MCF 10A (cell line): ENCODE results near the gene PLCD3. TPM values are rescaled to one million over a fixed set of nuclear protein-coding genes. Genes with fewer than 3 reads are reported as not detected.

Experiments
- BruUV-seq: library from RNA; stranded (reverse); fragments of 400-500 nt; replicated peaks from 2 replicates; lab custom pipeline; 2021; lab: Mats Ljungman, UMichigan
- CTCF ChIA-PET: fragments of 300-600 bp; sonication (Branson Sonifier 250); formaldehyde crosslinking; extraction: SDS; loops from one replicate; lab custom pipeline; 2021; ENCODE audit warnings: antibody characterized with exemption, inconsistent platforms; lab: Yijun Ruan, JAX
- POLR2A ChIA-PET: fragments of 300-600, 350-650 bp; sonication (Branson Sonifier 250); formaldehyde crosslinking; extraction: SDS; loops from one replicate; lab custom pipeline; 2020; ENCODE audit warnings: antibody characterized with exemption, inconsistent platforms; lab: Yijun Ruan, JAX
- DNase-seq: peaks from one replicate; pipeline ENCODE4 v3.0.0-alpha.2; 2018; ENCODE audit not compliant: unreplicated experiment
- H3K27ac Mint-ChIP-seq: one replicate; pipeline ENCODE4 v1.8.0; 2022; ENCODE audit warnings: mild to moderate bottlenecking, low read depth, mixed read lengths; ENCODE audit not compliant: unreplicated experiment
- H3K27me3 Mint-ChIP-seq: one replicate; pipeline ENCODE4 v1.8.0; 2022; ENCODE audit warnings: mixed read lengths; ENCODE audit not compliant: insufficient read depth, unreplicated experiment
- H3K36me3 Mint-ChIP-seq: one replicate; pipeline ENCODE4 v1.8.0; 2022; ENCODE audit warnings: mild to moderate bottlenecking, moderate library complexity, mixed read lengths; ENCODE audit not compliant: insufficient read depth, unreplicated experiment
- H3K4me1 Mint-ChIP-seq: one replicate; pipeline ENCODE4 v1.8.0; 2022; ENCODE audit warnings: mixed read lengths; ENCODE audit not compliant: insufficient read depth, unreplicated experiment
- H3K4me3 Mint-ChIP-seq: one replicate; pipeline ENCODE4 v1.8.0; 2022; ENCODE audit warnings: mild to moderate bottlenecking, moderate library complexity, mixed read lengths; ENCODE audit not compliant: unreplicated experiment
- H3K9me3 Mint-ChIP-seq: one replicate; pipeline ENCODE4 v1.8.0; 2022; ENCODE audit warnings: mixed read lengths; ENCODE audit not compliant: unreplicated experiment
- intact Hi-C: fragments of 100-400 bp; cut with micrococcal nuclease; formaldehyde crosslinking; loops from 2 replicates; pipeline ENCODE4 v1.14.1; 2022
- total RNA-seq: library from RNA; stranded (reverse); gene quantifications from 2 replicates; pipeline ENCODE4 v1.2.3, GENCODE V29; 2022
- TF ChIP-seq, protein P1 (sequence below): fragments of 200-600 bp; IDR thresholded peaks from one replicate; pipeline ENCODE4 v1.8.0; 2022; ENCODE audit warnings: antibody characterized with exemption, mild to moderate bottlenecking; ENCODE audit not compliant: unreplicated experiment

Gene PLCD3
- total RNA-seq, 1 experiment from 2014 or later, result 69.7 TPM

DNA sequence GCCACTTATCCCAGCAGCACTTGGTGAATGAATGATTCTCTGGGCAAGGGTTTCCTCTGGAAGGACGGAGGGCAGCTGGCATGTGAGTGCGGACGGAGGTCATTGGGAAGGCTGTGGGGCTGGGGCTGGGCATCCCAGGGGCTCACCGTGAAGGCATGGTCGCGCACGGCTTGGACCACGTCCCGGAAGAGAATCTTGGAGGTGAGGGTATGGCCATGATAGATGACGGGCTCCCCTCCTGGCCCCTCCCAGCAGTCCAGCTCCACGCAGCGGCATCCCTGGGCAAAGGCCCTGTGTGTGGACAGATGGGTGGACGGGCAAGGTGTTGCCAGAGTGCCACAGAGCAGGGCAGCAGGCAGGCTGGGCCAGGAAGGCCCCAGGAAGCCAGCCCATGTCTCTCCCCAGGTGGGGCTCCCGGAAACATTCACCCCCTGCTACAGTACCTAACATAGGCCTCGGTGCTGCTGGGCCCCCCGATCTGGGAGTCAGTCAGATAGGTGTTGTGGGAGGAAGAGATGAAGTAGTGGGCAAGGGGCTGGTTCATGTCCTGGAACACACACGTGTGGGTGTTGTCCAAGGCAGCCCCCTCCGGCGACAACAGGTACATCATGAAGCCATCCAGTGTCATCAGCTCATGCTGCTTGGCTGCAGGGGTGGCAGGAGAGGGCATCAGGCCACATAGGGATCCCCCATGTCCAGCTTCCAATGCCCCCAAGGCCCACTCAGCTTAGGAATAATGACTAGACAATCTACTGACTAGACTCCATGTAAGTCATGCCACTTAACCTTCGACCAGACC is 14.3 kb downstream of the PLCD3 start:
- intact Hi-C loops, result no loop called here
- no peak overlapping the region for H3K4me3 Mint-ChIP-seq
- BruUV-seq, result no TSS peak
- POLR2A ChIA-PET, result interaction anchor here (0.6 to 2.8 kb wide), 5 partner anchors 9 to 1162 kb away, joined by 3 to 13 read pairs (median 9); no protein-coding TSS in a partner anchor
- H3K4me1 Mint-ChIP-seq, result peaks cover 13% of the 10 kb centered on the region
- TF ChIP-seq, protein P1, sequence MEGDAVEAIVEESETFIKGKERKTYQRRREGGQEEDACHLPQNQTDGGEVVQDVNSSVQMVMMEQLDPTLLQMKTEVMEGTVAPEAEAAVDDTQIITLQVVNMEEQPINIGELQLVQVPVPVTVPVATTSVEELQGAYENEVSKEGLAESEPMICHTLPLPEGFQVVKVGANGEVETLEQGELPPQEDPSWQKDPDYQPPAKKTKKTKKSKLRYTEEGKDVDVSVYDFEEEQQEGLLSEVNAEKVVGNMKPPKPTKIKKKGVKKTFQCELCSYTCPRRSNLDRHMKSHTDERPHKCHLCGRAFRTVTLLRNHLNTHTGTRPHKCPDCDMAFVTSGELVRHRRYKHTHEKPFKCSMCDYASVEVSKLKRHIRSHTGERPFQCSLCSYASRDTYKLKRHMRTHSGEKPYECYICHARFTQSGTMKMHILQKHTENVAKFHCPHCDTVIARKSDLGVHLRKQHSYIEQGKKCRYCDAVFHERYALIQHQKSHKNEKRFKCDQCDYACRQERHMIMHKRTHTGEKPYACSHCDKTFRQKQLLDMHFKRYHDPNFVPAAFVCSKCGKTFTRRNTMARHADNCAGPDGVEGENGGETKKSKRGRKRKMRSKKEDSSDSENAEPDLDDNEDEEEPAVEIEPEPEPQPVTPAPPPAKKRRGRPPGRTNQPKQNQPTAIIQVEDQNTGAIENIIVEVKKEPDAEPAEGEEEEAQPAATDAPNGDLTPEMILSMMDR, result no peak
- no peaks in the 10 kb centered on the region for H3K9me3 Mint-ChIP-seq
- no peaks in the 10 kb centered on the region for H3K27me3 Mint-ChIP-seq
- peaks cover 43% of the 10 kb centered on the region for H3K36me3 Mint-ChIP-seq
- CTCF ChIA-PET, result interaction anchor here (0.6 to 1.9 kb wide), 7 partner anchors 8 to 339 kb away, joined by 3 to 9 read pairs (median 3); partner anchors contain the start of gene ACBD4
- DNase-seq, result no peak
- H3K27ac Mint-ChIP-seq, result no peak overlapping the region

DNA sequence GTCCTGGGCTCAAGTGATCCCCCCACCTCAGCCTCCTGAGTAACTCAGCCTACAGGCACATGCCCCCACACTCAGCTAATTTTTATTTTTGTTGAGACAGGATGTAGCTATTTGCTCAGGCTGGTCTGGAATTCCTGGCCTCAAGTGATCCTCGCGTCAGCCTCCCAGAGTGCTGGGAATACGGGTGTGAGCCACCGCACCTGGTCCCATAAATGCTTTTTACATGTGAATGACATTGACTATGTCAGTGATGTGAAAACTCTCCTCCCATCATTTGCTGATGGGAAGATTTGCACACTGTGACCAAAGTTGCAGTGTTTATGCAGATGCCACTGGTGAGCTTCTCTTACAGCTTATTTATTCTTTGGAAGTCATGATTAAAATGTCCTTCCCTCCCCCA is 15.0 kb downstream of the PLCD3 start:
- ChIA-PET POLR2A (interaction anchor here (0.5 to 2.8 kb wide), 6 partner anchors 9 to 1161 kb away, joined by 3 to 13 read pairs (median 6); no protein-coding TSS in a partner anchor), CTCF (interaction anchor here (1.1 to 1.9 kb wide), 4 partner anchors 9 to 338 kb away, joined by 3 to 9 read pairs (median 6); no protein-coding TSS in a partner anchor)
- H3K9me3 Mint-ChIP-seq, result no peaks in the 10 kb centered on the region
- peaks cover 6% of the 10 kb centered on the region for H3K4me1 Mint-ChIP-seq
- no peak for DNase-seq
- TF ChIP-seq, protein P1, result no peak
- no peaks in the 10 kb centered on the region for H3K27me3 Mint-ChIP-seq
- intact Hi-C loops, result no loop called here
- BruUV-seq, result no TSS peak
- peaks cover 42% of the 10 kb centered on the region for H3K36me3 Mint-ChIP-seq
- H3K4me3 Mint-ChIP-seq, result no peak overlapping the region
- no peak overlapping the region for H3K27ac Mint-ChIP-seq

DNA sequence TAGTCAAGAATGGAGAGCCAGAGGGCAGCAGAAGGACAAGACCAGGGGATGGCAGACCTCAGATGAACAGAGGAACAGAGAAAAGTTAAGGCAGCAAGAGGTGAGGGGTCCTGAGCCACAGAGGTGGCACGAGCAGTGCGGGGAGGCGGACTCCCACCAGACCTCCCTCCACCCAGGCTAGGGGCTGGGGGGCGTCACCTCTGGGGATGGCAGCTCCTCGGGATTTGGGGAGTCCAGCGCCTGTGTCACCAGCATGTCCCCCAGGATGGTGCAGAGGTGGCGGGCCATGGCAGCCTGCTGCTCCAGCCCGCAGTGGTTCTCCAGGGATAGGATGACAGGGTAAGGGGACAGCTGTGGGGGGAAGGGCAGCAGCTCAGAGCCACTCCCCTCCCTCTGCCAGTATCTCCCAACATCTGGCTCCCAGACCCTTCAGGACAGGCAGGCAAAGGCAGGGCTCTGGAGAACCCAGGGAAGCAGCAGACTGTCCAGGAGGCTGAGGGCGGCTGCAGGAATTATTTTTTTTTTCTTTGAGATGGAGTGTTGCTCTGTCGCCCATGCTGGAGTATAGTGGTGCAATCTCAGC is 15.8 kb downstream of the PLCD3 start:
- ChIA-PET POLR2A (interaction anchor here (0.8 to 2.8 kb wide), 5 partner anchors 8 to 14 kb away, joined by 3 to 13 read pairs (median 9); no protein-coding TSS in a partner anchor), CTCF (interaction anchor here (0.6 to 1.9 kb wide), 4 partner anchors 8 to 46 kb away, joined by 4 to 14 read pairs (median 8); partner anchors contain the start of gene ACBD4)
- Mint-ChIP-seq H3K36me3 (peaks cover 47% of the 10 kb centered on the region), H3K27me3 (no peaks in the 10 kb centered on the region), H3K4me3 (no peak overlapping the region), H3K4me1 (no peaks in the 10 kb centered on the region), H3K9me3 (no peaks in the 10 kb centered on the region), H3K27ac (no peak overlapping the region)
- TF ChIP-seq, protein P1, result no peak
- no TSS peak for BruUV-seq
- no peak for DNase-seq
- intact Hi-C loops, result no loop called here

DNA sequence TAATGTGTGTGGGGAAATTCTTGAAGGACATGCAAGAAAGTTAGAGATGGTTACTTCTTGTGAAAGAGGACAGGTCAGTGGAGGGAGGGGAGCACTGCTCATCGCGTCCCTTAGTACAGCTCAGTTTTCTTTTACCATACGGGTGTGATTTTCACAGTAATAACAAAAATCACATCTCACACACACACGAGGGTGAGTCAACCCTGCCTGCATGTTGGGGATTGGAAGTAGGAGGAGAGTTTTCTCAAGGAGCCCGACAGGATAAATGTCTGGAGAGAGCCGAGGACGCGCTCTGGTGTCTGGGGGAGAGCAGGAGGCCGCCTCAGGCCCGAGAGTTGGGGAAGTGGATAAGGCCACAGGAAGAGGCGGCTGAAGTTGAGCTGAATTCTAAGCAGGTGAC is 16.4 kb downstream of the PLCD3 start:
- no peak overlapping the region for H3K4me3 Mint-ChIP-seq
- TF ChIP-seq, protein P1, result no peak
- H3K27ac Mint-ChIP-seq, result no peak overlapping the region
- no peak for DNase-seq
- BruUV-seq, result no TSS peak
- H3K4me1 Mint-ChIP-seq, result no peaks in the 10 kb centered on the region
- peaks cover 48% of the 10 kb centered on the region for H3K36me3 Mint-ChIP-seq
- H3K27me3 Mint-ChIP-seq, result no peaks in the 10 kb centered on the region
- no peaks in the 10 kb centered on the region for H3K9me3 Mint-ChIP-seq
- CTCF ChIA-PET, result interaction anchor here (1.8 kb wide), 1 partner anchor 20 kb away, joined by 14 read pairs; the partner anchor contains the start of gene ACBD4
- intact Hi-C loops, result no loop called here
- POLR2A ChIA-PET, result interaction anchor here (0.8 to 1.1 kb wide), 2 partner anchors 9 to 11 kb away, joined by 3 to 4 read pairs; no protein-coding TSS in a partner anchor
